Inferior parietal cortex (tissue), 1 donor: ENCODE data around the gene INTS15.
A peak's percentile ranks its signal among the peaks of the same experiment; 100 is the strongest.
"Not testable (repeated sequence)": the region's sequence is repeated elsewhere in the genome, so short reads cannot be mapped to it uniquely, and the experiment has no call there.

Experiments used
- DNase-seq: peaks from one replicate; pipeline ENCODE4 v3.0.0-alpha.2; 2016; ENCODE audit errors: extremely low spot score

INTS15 gene

GRCh38 chr7:6616854-6617643, 27.2 kb downstream of the INTS15 start:
- DNase-seq, result no peak

GRCh38 chr7:6618621-6619020, 28.8 kb downstream of the INTS15 start:
- no peak for DNase-seq

- no peak for DNase-seq
Measured at GRCh38 chr7:6619961-6620360, 30.1 kb downstream of the INTS15 start.

- DNase-seq, result no peak
Measured at GRCh38 chr7:6621195-6622133, 31.6 kb downstream of the INTS15 start.

GRCh38 chr7:6622134-6622710, 32.4 kb downstream of the INTS15 start:
- DNase-seq, result no peak

- DNase-seq, result no peak
Measured at GRCh38 chr7:6623589-6624245, 33.9 kb downstream of the INTS15 start.

GRCh38 chr7:6624246-6624611, 34.4 kb downstream of the INTS15 start:
- no peak for DNase-seq

- DNase-seq, result no peak
Measured at GRCh38 chr7:6628045-6628444, 38.2 kb downstream of the INTS15 start.

GRCh38 chr7:6630007-6630849, 40.4 kb downstream of the INTS15 start:
- DNase-seq, result no peak

GRCh38 chr7:6631605-6632004, 41.8 kb downstream of the INTS15 start:
- no peak for DNase-seq

GRCh38 chr7:6634021-6634420, 44.2 kb downstream of the INTS15 start:
- no peak for DNase-seq

- not testable (repeated sequence) for DNase-seq
Measured at GRCh38 chr7:6634971-6635370, 45.1 kb downstream of the INTS15 start.

GRCh38 chr7:6636741-6637543, 47.1 kb downstream of the INTS15 start, which contains the start of gene ZNF316:
Gene ZNF316, plus strand, starts transcription at chr7:6637318. Its CDS starts 5,092 bp downstream, at chr7:6642410.
- DNase-seq, result peak; percentile 58

GRCh38 chr7:6637544-6638229, 47.9 kb downstream of the INTS15 start:
- no peak for DNase-seq

GRCh38 chr7:6639032-6639431, 49.2 kb downstream of the INTS15 start:
- no peak for DNase-seq

GRCh38 chr7:6639627-6640026, 49.8 kb downstream of the INTS15 start:
- no peak for DNase-seq

- peak; percentile 6 for DNase-seq
Measured at GRCh38 chr7:6640246-6640721, 50.5 kb downstream of the INTS15 start.

GRCh38 chr7:6641305-6642035, 51.6 kb downstream of the INTS15 start:
- DNase-seq, result no peak
